Measurements from ENCODE around the gene PPP4R3A. TPM values are rescaled to one million over a fixed set of nuclear protein-coding genes. Genes with fewer than 3 reads are reported as not detected.

Gene PPP4R3A
- total and polyA plus RNA-seq, 2 of the 4 experiments (the other 2 are of a cell fraction) = 28.2 to 28.9 TPM

- no peak for ATAC-seq (ENCODE audit: low read depth)
- Histone ChIP-seq H4K20me1 (ENCODE audit: insufficient read depth, low read length) (peaks cover 9% of the 10 kb centered on the region; the same call in 1 of the 2 replicates), H3K79me1 (ENCODE audit: low read depth in 1 of 2, low read length in 2 of 2) (no peaks in the 10 kb centered on the region; a peak in 1 of 4 replicates), H3K27ac (ENCODE audit: insufficient read depth, low read length) (no peak overlapping the region), H4K5ac (ENCODE audit: low read depth, low read length) (no peak overlapping the region), H3K9me3 (ENCODE audit: control insufficient read depth, insufficient read depth, low read length) (no peaks in the 10 kb centered on the region), H2BK15ac (ENCODE audit: low read depth, low read length) (no peak overlapping the region), H2BK120ac (ENCODE audit: low read depth, low read length) (no peak overlapping the region), H3K27me3 (ENCODE audit: control insufficient read depth, insufficient read depth, low read length) (no peaks in the 10 kb centered on the region), H2AK5ac (ENCODE audit: low read depth, low read length) (no peak overlapping the region), H3K14ac (replicated peaks; ENCODE audit: low read depth, low read length) (no peak overlapping the region), H3K9me1 (ENCODE audit: insufficient read depth, low read length) (no peaks in the 10 kb centered on the region; the same call in 1 of the 2 replicates), H3K9ac (ENCODE audit: low read depth, low read length) (no peak overlapping the region), H2AK9ac (replicated peaks; ENCODE audit: low read depth, low read length, poor library complexity) (no peak overlapping the region), H3K36me3 (ENCODE audit: control insufficient read depth, insufficient read depth, low read length) (peaks cover 32% of the 10 kb centered on the region), H2BK5ac (ENCODE audit: low read depth, low read length, poor library complexity, severe bottlenecking) (no peak overlapping the region), H4K8ac (ENCODE audit: low read depth in 2 of 2, low read length in 2 of 2) (no peak overlapping the region), H3K18ac (ENCODE audit: low read depth, low read length) (no peak overlapping the region), H2AFZ (replicated peaks; ENCODE audit: low read length, poor library complexity) (no peak overlapping the region), H4K91ac (ENCODE audit: insufficient read depth, low read depth, low read length) (no peak overlapping the region), H3K4me3 (ENCODE audit: insufficient read depth, low read depth, low read length) (no peak overlapping the region), H2BK20ac (ENCODE audit: low read depth, low read length) (no peak overlapping the region), H3K4me1 (ENCODE audit: control insufficient read depth, insufficient read depth, low read length) (no peaks in the 10 kb centered on the region), H3K23ac (ENCODE audit: low read depth, low read length) (no peak overlapping the region), H3K4me2 (ENCODE audit: low read depth, low read length) (no peak overlapping the region), H3K56ac (ENCODE audit: extremely low read depth, insufficient read depth, low read length) (no peak overlapping the region; the same call in 1 of the 2 replicates), H3K4ac (ENCODE audit: low read depth, low read length) (no peak overlapping the region)
- TF ChIP-seq NFE2L2 (IDR thresholded peaks at IDR 0.05; ENCODE audit: low read depth, low read length) (no peak), MAFK (IDR thresholded peaks at IDR 0.05; ENCODE audit: low read depth, low read length) (no peak), CTCF (conservative IDR thresholded peaks at IDR 0.05; ENCODE audit: low read depth, low read length) (no peak), BHLHE40 (IDR thresholded peaks at IDR 0.05; ENCODE audit: low read depth, low read length) (no peak), CEBPB (IDR thresholded peaks at IDR 0.05; ENCODE audit: low read depth, low read length) (no peak), CHD1 (IDR thresholded peaks at IDR 0.05; ENCODE audit: low read depth, low read length) (no peak), RCOR1 (IDR thresholded peaks at IDR 0.05; ENCODE audit: insufficient replicate concordance, low read length) (no peak), POLR2A (IDR thresholded peaks at IDR 0.05; ENCODE audit: low read depth, low read length) (no peak), MXI1 (IDR thresholded peaks at IDR 0.05; ENCODE audit: borderline replicate concordance, low read depth, low read length) (no peak), ELK1 (IDR thresholded peaks at IDR 0.05; ENCODE audit: borderline replicate concordance, low read depth, low read length) (no peak), FOS (IDR thresholded peaks at IDR 0.05; ENCODE audit: low read depth, low read length) (no peak), MAZ (IDR thresholded peaks at IDR 0.05; ENCODE audit: borderline replicate concordance, low read depth, low read length) (no peak), SMC3 (IDR thresholded peaks at IDR 0.05; ENCODE audit: low read depth, low read length) (no peak)
- CTCF ChIA-PET = no interaction called here
- BruUV-seq (replicated peaks) = no TSS peak
- POLR2A ChIA-PET (ENCODE audit: unreplicated experiment) = no interaction called here
- WGBS, 2 experiments (ENCODE audit: extremely low coverage in 2 of 2, insufficient read length in 1 of 2) = no CpG with 5 or more reads among the region's 1 CpG
- no peak for DNase-seq
- dilution Hi-C loops (cut with HindIII; ENCODE audit: low sequenced_read_pairs, unreplicated experiment) = no loop called here
- intact Hi-C loops (cut with micrococcal nuclease) = no loop called here
- in situ Hi-C loops (cut with MboI; ENCODE audit: low sequenced_read_pairs) = no loop called here
These were observed 53.8 kb downstream of the PPP4R3A start for GRCh38 chr14:91456283-91456682.

Measured in IMR-90 (cell line).